HG02885 (cell line): Measurements from ENCODE around the gene PTCD3.

Source experiments
- ATAC-seq: cut with Tn5 transposase; IDR thresholded peaks from one replicate; pipeline ENCODE4 v1.9.1; 2021; ENCODE audit warnings: mild to moderate bottlenecking; ENCODE audit not compliant: unreplicated experiment, poor library complexity

The PTCD3 gene

DNA sequence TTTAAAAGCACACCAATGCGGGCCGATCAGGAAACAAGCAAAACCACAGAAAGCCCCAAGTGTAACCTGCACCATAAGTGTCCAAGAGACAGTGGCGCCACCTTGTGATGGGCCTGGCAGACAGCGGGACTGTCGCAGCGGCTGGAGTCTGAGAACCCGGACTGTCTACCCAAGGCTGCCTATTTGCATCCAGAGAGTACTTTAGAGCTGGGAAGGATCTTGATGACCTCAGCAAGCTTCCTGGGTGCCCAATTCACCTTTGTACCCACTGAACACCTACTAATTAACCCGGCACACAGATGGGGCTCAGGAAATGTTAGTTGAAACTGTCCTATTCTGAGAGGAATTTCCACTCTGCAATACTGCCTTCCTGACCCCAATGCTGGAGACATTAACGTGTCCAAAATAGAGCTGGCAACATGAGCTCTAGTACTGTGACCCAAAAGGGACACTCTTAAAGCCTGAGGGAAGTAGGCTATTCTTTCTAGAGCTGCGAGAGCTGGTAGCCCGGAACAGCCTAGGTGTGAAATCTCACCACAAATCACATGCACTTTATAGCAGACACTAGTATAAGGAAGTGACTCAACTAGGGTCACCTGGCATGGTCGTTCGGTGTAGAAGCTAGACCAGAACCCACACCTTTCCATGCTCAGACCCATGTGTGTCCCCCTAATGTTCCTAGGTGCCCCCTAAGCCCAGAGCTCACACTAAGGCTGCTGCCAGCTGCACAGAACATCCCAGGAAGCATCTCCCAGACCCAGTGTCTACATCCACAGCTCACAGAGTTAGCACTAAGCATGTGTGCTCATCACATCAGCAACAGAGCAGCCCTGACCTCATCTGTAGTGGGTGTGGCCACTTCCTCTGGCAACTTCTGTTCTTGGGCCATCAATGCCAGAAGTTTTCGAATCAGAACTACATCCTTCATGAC, 25.8 kb upstream of the PTCD3 start:
- peak; percentile 83 for ATAC-seq

DNA sequence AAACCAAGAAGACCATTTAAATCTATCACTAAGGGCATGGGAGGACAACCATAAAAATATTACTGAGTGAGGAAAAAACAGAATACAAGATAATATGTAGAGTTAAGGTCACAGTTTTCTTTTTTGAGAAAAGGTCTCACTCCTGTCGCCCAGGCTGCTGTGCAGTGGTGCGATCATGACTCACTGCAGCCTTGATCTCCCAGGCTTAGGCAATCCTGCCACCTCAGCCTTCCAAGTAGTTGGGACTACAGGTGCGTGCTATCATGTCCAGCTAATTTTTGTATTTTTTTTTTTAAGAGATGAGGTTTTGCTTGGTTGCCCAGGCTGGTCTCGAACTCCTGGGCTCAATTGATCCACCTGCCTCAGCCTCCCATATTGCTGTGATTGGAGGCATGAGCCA, 24.3 kb upstream of the PTCD3 start:
- no peak for ATAC-seq

DNA sequence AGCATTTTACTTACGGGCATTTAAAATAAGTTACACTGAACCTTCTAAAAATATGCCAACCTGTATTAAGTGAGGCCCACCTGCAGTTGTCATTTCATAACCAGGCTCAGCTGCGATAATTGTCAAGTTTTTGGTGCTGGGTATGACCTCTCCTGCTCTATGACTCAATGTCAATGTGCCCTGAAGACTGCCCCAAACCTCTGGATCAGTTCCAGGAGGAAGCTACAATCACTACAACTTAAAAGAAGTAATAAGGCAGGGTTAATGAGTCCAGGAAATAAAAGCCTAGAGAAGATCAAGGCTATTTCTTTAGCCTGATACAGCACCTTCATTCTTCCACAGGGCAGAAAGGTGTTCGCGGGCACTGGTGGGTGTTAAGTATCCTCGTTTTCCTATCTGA, 23.3 kb upstream of the PTCD3 start:
- no peak for ATAC-seq

DNA sequence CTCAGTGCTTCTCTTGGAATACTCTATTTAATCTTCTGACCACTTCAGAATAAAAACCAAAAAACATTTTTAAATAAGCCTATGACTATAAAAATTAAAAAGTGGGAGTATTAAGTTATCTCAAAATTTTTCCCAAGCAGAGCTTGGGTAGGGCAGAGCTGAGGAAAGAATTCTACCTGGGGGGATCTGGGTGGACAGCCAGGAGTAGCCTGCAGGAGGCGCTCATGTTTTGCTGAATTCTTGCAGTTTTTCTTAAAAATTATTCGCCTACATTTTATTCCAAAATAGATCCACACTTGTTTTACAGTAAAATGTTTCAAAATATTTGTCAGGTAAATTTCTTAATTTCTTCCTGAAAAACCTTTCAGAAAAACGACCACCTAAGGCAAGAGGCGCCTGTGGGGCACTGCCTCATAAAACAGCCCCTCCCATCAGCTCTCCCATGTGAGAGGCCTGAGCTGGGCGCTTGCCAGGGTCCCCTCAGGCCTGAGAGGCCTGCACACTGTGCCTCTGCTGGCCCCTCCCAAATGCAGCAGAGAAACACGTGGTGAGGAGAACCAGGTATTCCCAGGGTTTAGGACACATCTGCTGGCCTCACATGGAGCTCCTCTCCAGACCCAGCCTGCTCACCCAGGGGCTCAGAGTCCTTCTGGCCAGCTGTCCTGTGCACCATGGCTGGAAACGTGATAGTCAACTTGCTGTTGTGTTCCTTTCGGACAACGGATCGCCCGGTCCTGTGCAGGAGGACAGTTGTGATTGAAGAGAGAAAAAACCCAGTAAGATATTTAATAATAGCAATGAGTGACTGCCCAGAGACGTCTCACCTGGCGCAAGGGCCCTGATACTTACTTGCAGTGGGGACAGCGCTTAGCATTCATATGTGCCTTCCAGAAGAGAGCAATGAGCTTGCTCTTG, 17.8 kb upstream of the PTCD3 start:
- ATAC-seq: no peak

DNA sequence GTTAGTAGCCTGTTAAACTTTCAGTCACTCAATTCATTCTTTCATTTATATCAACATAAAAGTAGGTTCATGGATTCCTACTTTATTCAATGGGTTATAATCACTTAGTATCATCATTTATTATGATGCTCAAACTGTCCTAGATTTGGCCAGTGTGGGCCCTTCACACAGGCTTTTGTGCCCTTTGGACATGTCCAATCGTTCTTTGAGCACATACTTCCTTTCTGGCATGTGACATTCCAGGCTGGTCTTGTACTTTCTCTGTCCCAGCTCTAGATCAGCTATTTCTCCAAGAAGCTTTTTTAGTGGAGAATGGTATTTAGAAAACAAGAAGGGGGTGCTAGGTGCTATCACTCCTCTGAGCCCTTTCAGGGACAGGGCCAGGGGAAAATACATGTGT, 11.8 kb upstream of the PTCD3 start:
- no peak for ATAC-seq

DNA sequence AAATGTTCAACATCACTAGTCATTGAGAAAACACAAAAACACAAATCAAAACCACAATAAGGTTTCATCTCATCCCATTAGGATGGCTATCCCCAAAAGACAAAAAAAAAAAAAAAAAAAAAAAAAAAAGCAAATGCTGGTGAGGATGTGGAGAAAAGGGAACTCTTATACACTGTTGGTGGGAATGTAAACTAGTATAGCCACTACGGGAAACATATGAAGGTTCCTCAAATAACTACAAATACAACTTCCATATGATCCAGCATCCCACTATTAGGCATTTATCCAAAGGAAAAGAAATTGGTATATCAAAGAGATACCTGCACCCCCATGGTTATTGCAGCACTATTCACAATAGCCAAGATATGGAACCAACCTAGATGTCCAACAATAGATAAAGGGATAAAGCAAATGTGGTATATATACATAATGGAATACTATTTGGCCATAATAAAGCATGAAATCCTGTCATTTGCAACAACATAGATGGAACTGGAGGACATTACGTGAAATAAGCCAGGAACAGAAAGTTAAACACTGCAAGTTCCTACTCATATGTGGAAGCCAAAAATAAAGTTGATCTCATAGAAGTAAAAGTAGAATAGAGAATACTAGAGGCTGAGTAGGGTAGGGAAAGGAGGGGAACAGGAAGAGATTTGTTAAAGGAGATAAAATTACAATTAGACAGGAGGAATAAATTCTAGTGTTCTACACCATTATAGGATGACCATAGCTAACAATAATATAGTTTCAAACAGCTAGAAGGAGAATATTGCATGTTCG, 8.7 kb upstream of the PTCD3 start:
- ATAC-seq: no peak

DNA sequence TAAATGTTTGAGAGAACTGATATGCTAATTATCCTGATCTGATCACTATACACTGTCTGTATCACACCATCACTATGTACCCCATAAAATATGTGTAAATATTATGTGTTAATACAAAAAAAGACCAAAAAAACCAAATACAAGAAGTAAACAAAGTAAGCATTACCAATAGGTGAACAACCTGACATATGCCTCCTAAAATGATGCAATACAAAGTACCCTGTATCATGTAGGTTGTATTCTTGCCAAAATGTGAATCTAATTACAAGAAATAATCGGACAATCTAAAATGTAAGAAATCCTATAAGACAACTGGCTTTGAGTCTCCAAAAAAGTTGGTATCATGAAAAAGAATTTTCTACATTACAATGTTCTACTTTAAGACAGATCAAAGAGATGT, 8.1 kb upstream of the PTCD3 start:
- no peak for ATAC-seq

DNA sequence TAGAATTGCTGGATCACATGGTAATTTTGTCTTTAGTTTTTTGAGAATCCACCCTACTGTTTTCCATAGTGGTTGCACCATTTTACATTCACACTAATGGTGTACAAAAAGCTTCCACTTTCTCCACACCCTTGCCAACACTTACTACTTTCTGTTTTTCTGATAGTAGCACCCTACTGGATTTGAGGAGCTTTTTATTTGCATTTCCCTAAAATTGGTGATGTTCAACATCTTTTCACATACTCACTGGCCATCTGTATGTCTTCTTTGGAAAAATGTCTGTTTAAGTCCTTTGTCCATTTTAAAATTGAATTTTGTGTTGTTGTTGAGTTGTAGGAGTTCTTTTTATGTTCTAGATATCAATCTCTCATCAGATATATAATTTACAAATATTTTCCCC, 3.9 kb upstream of the PTCD3 start:
- no peak for ATAC-seq

DNA sequence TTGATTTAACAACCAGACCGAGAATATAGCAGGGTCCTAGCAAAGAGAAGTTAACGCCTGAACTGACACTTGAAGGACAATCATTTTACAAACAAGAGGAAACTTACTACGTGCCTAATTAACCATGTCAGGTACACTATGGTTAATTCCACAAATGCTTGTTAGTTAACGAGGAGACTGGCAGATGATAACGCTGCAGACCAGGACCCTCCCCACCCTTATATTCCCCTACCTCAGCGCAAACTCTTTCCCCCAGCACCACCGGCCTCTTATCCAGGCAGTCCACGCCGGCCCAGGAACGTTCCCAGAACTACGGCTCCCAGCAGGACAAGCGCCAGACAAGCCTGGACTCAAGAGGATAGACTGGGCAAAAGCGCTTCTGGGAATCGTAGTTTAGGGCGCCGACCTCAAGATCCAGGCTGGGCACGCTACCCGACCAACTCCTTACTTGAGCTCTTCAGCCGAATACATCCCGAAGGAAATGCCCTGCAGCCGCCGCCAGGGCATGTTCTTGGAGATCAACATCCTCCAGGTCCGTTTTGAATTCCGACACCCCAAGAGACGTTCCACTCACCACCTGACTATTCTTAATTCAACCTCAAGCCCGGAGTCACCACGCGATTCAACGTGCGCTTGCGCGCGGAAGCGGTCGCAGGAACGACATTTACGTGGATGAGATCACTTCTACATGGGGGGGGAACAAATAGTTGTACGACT, 625 bp upstream of the PTCD3 start, which contains the start of gene POLR1A:
Gene POLR1A (minus strand): TSS at position 635 of the 717 bp plus-strand sequence. CDS start 110 bp downstream, at position 525.
- peak; percentile 71 for ATAC-seq

DNA sequence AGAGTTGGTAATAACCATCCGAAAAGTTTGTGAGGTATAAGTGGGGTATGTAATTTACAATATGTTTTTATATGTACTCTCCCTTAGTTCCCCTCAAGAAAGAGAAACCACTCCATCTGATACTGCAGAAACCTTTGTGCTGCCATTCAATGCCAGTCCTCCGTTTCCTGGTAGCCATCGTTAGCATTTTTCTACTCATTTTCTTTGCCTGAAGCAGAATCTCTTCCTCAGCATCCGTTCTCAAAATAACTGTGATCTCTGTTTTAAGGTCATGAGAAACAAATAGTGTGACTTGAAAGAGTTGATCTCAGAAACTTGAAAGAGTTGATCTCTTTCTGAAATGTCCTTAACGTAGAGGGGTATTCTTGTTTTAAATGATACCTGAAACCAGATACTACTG, 996 bp downstream of the PTCD3 start:
- ATAC-seq: no peak

DNA sequence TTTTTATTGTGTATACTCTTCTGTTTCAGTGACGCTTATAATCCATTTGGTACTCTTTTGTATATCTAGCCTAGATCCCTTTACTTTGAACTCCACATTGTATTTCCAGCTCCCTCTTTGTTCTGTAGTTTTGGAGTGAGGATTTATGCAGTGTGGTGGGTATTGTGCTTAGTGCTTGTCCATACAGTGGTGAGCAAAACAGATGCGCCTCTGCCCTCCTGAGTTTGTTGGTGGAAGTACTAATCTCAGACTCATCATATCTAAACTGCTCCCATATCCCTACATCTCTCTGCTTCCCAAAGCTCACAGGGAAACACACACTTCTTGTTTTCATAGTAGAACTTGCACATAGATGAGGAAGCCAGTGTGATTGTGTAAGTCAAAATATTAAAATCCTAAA, 12.1 kb downstream of the PTCD3 start:
- no peak for ATAC-seq

DNA sequence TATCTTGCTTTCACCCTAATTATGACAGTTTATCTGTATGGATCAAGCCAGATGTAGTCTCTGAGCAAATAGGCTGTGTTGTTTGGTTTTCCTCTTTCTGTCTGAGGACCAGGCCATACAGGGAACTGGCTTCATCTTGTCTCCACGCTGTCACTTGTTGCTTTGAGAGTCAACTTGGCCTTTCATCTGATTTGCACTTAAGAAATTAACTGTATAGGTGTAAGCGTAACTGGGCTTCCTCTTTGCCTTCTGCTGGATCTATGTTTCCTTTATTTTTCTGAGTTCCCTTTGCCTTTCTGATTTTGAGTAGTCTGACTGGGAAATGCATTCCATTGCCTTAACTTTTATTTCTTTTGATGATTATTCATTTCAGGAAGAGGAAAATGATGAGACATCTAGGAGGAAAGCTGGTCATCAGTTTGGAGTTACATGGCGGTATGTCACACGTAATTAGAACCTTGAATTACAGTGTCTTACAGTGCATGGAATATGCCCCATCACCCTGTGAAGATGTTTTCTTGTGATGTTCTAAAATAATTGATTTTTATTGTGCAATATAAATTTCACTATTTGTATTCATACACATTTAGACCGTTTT, 17.4 kb downstream of the PTCD3 start:
- no peak for ATAC-seq

DNA sequence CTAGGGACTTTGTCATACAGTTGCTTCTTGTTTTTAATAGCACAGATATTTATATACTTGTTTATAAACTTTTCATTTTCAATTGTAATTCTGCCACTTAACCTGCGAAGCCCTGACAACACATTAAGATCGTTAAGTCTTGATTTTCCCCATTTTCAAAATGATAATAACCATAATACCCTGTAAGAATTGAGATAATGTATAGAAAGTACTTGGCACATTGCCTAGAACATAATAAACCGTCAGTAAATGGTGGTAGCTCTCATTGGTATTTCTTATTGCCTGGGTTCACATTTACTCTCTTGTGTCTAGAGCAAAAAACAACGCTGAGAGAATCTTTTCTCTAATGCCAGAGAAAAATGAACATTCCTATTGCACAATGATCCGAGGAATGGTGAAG, 18.6 kb downstream of the PTCD3 start:
- no peak for ATAC-seq

DNA sequence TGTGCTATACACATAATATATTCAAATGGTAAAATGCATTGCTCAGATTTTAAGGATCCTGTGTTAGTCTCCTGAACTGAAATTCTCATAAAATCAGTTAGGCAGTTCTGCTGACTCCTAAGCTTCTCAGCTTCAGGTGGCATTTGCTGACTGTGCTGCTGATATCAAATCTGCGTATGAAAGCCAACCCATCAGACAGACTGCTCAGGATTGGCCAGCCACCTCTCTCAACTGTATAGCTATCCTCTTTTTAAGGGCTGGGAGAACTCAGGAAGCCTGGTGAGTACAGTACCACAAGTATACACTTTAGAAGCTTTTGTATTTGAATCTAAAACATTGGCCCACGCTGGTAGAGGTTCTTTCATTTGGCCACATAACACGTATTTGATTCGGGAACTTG, 28.7 kb downstream of the PTCD3 start:
- no peak for ATAC-seq

DNA sequence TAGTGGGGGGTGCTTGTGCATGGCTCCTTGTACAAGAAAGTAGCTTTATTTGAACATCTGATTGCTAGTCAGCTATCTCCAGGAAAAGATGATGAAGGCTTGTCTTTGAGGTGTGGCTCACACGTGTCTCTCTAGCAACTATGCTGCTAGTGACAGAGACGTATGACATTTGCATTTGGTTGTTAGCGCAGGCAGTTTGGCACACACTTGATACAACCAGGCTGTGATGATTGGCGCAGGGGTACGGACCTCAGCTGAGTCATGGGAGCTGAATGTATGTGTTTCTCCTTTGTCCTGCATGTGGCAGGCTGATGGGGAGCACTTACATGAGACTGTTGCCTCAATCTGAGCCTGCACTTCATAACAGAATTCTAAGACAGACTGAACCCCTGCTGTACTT, 29.6 kb downstream of the PTCD3 start:
- ATAC-seq: no peak

DNA sequence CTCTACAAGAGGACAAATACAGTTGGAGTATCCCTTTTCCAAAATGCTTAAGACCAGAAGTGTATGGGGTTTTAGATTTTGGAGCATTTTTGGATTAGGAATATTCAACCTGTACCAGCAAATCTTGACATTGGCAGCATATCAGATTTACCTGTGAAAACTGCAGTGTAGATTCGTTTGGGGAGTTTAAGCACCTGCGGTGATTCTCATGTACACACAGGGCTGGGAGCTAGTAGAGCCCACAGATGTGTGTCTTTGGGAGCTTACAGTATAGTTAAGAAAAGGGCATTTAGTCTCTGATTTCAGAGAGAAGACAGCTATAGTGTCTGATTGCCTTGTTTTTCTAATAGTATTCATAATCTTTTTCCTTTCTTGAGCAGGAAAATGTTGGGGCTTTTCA, 30.1 kb downstream of the PTCD3 start:
- ATAC-seq: no peak

DNA sequence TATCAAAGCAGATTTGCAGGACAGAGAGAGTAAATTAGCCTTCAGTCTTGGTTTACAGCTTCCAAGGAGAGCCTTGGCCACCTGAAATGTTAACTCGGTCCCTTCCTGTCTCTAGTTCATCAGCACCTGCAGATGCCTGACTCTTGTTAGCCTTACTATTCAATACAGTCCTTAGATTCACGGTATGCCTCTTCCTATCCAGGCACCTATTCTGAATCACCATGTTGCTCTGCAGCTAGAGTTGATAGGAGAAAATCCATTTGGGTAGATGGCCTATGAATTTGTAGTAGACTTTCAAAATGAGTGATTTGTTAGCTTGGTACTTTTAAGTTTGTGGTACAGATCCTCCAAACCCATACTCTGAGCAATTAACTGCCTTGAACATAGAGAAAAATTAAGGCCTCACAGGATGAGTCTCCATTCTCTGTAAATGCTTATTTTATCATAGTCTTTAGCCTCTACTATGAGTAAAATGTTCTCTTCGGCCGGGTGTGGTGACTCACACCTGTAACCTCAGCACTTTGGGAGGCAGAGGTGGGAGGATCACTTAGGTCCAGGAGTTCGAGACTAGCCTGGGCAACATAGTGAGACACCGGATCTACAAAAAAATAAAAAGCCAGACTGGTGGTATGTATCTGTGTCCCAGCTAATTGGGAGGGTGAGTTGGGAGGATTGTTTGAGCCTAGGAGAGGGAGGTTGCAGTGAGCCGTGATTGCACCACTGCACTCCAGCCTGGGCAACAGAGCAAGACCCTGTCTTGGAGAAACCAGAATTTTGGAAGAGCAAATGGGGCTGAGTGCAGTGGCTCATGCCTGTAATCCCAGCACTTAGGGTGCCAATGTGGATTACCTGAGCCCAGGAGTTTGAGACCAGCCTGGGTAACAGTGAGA, 32.9 kb downstream of the PTCD3 start:
- ATAC-seq: no peak

DNA sequence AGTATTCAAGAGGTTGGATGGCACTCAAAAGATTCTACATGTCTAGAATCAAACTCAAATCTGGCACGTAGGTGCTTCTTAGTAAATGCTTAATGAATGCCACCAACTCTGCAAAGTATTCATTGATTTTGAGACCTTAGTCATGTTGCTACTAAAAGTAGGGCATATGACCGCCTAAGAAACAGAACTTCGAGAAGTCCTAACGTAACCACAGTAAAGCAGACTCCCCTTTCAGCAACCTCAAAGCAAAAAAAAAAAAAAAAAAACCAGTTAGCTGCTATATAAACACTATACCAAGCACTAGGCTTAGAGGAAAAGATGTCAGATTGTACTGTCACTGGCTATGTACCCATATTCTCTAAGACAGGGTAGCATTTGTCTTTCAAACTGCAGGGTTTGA, 33.9 kb downstream of the PTCD3 start:
- ATAC-seq: no peak
